Hematopoietic multipotent progenitor cell treated with erythropoietin and hydrocortisone succinate and interleukin-3 and kit ligand, for 6 days (in vitro differentiated cells): ENCODE results near the gene TECTA.
"Not testable (repeated sequence)": the region's sequence is repeated elsewhere in the genome, so short reads cannot be mapped to it uniquely, and the experiment has no call there.

Experiments used
- DNase-seq: peaks from one replicate; pipeline ENCODE4 v3.0.0-alpha.2; 2015

The TECTA gene

GRCh38 chr11:121235057-121235456, 134.0 kb downstream of the TECTA start:
- no peak for DNase-seq

- no peak for DNase-seq
These were observed 135.3 kb downstream of the TECTA start for GRCh38 chr11:121236115-121237001.

DNA sequence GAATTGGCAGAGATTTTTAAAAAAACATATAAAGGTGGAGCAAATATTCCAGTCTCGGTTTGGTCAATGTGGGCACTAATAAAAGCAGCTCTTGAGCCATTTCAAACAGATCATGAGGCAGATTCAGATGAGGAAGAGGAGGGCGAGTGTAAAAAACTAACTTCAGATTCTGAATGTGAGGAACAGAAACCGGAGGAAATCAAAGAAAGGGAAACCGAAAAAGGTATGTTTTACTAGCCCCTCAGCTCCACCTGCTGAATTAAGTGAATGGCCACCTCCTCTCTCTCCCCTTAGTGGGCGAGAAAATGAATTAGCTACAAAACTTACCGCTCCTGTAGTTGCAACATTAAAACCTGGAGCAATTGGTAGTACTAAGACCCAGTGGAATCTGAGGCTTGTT, 136.2 kb downstream of the TECTA start:
- DNase-seq: not testable (repeated sequence)

DNA sequence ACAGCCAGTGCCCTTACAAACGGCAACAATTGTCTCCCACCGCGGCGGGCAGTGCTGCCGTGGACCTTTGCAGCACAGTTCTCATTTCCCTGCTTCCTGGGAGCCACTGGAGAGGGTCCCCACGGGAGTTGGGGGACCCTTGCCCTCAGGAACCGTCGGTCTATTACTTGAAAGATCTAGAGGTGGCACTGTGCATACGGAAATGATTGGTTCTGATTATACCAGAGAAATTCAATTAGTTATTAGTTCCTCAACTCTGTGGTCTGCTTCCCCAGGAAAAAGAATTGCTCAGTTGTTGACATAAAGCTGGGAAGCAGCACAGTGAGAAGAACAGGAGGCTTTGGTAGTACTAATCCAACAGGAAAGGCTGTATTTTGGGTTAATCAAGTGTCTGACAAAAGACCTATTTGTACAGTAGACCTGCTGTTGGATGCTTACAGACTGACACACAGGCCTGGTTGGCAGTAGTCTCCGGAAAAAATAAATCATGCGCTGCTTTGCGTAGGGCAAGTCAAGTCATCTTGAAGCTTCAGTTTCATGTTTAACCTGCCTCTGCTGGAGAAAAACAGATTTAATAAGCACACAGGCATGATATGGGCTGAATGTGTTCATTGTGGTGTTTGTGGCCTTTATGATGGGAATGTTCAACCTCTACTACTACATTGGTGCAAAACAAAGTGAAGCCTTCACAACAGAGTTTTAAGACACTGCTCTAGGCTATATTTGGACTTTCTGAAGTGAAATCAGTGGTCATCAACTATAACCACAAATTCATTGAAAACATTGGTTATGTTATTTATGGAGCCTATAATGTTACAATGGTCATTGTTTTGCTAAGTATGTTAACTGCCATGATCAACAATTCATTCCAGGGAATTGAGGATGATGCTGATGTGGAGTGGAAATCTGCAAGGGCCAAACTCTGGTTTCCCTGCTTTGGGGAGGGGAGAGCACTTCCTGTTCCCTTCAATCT, 136.9 kb downstream of the TECTA start:
- DNase-seq: no peak

GRCh38 chr11:121238956-121239355, 137.9 kb downstream of the TECTA start:
- DNase-seq: no peak

DNA sequence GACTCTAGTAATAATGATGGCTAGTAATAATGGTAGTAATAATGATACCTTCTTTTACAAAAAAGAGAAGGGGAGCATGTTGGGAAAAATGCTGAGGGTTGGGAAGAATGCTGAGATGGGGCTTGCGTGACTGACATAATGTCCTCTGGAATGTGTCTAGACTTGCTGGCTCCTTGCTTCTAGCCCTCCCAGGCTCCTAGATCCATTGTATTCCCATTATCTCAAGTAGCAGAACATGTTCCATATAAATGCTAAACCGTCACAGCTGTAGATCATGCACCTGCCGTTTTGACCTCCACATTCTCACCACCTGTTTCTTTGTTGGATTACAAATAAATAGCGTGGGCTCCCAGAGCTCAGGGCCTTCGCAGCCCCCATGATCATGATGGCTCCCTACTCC, 139.0 kb downstream of the TECTA start:
- not testable (repeated sequence) for DNase-seq

GRCh38 chr11:121240650-121241303, 139.7 kb downstream of the TECTA start:
- DNase-seq: peak; percentile 11
